ENCODE data around the gene GPR89B.
"Not testable (repeated sequence)": the region's sequence is repeated elsewhere in the genome, so short reads cannot be mapped to it uniquely, and the experiment has no call there.

Gene GPR89B

DNA sequence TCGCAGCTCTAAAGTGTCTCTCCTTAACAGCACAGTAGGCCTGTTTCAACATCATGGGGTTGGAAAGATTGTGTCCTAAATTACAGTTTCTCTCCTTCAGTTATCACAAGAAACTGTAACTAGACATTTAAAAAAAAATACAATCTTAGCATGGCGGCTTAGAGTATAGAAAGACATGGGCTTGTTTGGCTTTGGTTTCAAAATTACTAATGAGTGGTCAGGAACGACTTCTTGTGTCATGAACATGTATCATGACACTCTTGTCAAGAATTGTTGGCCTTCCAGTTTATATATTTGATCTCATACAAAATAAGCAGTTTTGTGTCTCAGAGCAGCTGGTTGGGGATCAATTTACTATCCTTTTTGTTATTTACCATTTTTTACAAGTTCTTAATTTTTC, 23.5 kb upstream of the GPR89B start:
- H3K9ac ChIP-seq (ENCODE audit: low read length), result no peak overlapping the region
- H3K27me3 ChIP-seq (replicated peaks; ENCODE audit: control insufficient read depth, insufficient read depth, low read length), result peaks cover 10% of the 10 kb centered on the region
- H3K4me3 ChIP-seq (ENCODE audit: low read length), result no peak overlapping the region
- H3K36me3 ChIP-seq (ENCODE audit: control insufficient read depth, insufficient read depth, low read length, severe bottlenecking), result no peaks in the 10 kb centered on the region
- DNase-seq (ENCODE audit: low read depth), result no peak
- H3K9me3 ChIP-seq (ENCODE audit: control insufficient read depth, low read length), result no peaks in the 10 kb centered on the region
- no peaks in the 10 kb centered on the region for H3K4me1 ChIP-seq (ENCODE audit: control insufficient read depth, insufficient read depth, low read length)

DNA sequence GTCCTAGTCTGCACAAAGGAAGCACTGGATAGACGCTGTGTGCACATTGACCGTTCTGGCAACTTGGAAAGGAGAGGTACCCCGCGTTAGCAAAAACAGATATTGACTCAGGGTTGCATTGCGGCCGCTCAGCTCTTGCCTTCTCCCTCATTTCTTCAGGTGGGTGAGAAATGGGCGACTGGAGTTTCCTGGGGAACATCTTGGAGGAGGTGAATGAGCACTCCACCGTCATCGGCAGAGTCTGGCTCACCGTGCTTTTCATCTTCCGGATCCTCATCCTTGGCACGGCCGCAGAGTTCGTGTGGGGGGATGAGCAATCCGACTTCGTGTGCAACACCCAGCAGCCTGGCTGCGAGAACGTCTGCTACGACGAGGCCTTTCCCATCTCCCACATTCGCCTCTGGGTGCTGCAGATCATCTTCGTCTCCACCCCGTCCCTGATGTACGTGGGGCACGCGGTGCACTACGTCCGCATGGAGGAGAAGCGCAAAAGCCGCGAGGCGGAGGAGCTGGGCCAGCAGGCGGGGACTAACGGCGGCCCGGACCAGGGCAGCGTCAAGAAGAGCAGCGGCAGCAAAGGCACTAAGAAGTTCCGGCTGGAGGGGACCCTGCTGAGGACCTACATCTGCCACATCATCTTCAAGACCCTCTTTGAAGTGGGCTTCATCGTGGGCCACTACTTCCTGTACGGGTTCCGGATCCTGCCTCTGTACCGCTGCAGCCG, 20.3 kb upstream of the GPR89B start:
- no peaks in the 10 kb centered on the region for H3K9me3 ChIP-seq (ENCODE audit: control insufficient read depth, low read length)
- H3K4me1 ChIP-seq (ENCODE audit: control insufficient read depth, insufficient read depth, low read length), result no peaks in the 10 kb centered on the region
- H3K4me3 ChIP-seq (ENCODE audit: low read length), result no peak overlapping the region
- no peak for DNase-seq (ENCODE audit: low read depth)
- H3K36me3 ChIP-seq (ENCODE audit: control insufficient read depth, insufficient read depth, low read length, severe bottlenecking), result no peaks in the 10 kb centered on the region
- no peak overlapping the region for H3K9ac ChIP-seq (ENCODE audit: low read length)
- H3K27me3 ChIP-seq (replicated peaks; ENCODE audit: control insufficient read depth, insufficient read depth, low read length), result peaks cover 30% of the 10 kb centered on the region

DNA sequence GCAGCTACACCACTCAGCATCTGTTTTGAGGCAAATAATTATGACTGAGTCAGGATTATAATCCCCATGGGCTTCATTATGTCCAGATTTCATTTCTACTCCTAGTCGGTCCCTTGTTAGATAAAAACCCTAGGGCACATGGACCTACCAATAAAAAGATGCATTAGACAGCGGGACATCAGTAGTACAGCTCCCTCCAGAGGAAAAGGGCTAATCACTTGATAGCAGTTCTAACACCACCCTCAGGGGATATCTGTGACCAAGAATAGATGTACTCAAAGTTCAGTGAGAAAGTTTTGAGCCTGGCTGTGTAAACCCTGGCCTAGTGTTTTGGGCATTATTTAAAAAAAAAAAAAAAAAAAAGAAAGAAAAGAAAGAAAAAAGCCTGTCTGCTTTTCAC, 15.7 kb upstream of the GPR89B start:
- Histone ChIP-seq H3K9me3 (ENCODE audit: control insufficient read depth, low read length) (no peaks in the 10 kb centered on the region), H3K4me3 (ENCODE audit: low read length) (no peak overlapping the region), H3K4me1 (ENCODE audit: control insufficient read depth, insufficient read depth, low read length) (no peaks in the 10 kb centered on the region), H3K27me3 (replicated peaks; ENCODE audit: control insufficient read depth, insufficient read depth, low read length) (peaks cover 47% of the 10 kb centered on the region), H3K36me3 (ENCODE audit: control insufficient read depth, insufficient read depth, low read length, severe bottlenecking) (no peaks in the 10 kb centered on the region), H3K9ac (ENCODE audit: low read length) (no peak overlapping the region)
- no peak for DNase-seq (ENCODE audit: low read depth)

DNA sequence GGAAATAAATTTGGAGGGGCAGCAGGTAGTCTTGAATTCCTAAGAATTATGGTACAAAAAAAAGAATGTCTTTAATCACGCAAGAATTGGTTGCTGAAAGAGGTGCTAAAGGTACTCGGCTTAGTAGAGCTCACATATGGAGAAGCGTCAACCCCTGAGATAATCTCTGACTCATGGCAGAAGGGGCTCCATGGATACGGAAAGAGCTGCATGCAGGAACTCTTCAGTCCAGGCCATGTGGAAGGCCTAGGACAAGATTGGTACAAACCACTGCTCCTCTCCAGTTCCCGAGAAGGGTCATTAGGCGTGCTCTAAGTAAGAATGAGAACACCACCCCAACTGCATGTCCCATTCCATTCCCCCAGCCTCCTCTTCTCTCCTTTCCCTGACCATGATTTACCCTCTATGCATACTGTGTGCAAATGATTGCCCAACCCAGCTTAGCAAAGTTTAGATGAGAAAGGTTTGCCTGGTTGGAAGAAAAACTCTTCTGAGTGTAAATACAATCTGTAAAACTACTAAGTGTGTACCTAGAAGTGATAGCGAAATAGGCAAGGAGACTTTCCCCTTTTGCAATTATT, 14.8 kb upstream of the GPR89B start:
- DNase-seq (ENCODE audit: low read depth), result no peak
- Histone ChIP-seq H3K9me3 (ENCODE audit: control insufficient read depth, low read length) (no peaks in the 10 kb centered on the region), H3K27me3 (replicated peaks; ENCODE audit: control insufficient read depth, insufficient read depth, low read length) (peaks cover 47% of the 10 kb centered on the region), H3K9ac (ENCODE audit: low read length) (no peak overlapping the region), H3K36me3 (ENCODE audit: control insufficient read depth, insufficient read depth, low read length, severe bottlenecking) (no peaks in the 10 kb centered on the region), H3K4me3 (ENCODE audit: low read length) (no peak overlapping the region), H3K4me1 (ENCODE audit: control insufficient read depth, insufficient read depth, low read length) (no peaks in the 10 kb centered on the region)

DNA sequence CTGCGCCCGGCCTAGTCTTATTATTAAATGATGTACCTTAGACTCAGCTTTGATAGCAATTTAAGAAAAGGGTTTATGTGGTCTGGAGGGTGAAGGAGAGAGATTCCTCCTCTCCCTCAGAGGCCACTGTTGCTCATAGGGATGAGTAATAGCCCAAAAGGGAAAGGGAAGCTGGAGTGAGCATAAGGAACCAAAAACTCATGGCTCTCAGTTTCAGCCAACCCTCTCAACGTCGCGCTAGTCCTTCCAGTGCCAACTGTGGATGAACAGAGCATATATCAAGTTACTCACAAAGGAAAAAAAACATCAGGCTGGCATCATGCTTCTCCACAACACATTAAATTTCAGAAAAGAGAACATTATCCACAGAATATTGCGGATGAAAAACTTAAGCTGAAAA, 8.3 kb upstream of the GPR89B start:
- Histone ChIP-seq H3K9ac (ENCODE audit: low read length) (no peak overlapping the region), H3K36me3 (ENCODE audit: control insufficient read depth, insufficient read depth, low read length, severe bottlenecking) (no peaks in the 10 kb centered on the region), H3K4me3 (ENCODE audit: low read length) (no peak overlapping the region), H3K27me3 (replicated peaks; ENCODE audit: control insufficient read depth, insufficient read depth, low read length) (peaks cover 13% of the 10 kb centered on the region), H3K9me3 (ENCODE audit: control insufficient read depth, low read length) (no peaks in the 10 kb centered on the region), H3K4me1 (ENCODE audit: control insufficient read depth, insufficient read depth, low read length) (no peaks in the 10 kb centered on the region)
- no peak for DNase-seq (ENCODE audit: low read depth)

DNA sequence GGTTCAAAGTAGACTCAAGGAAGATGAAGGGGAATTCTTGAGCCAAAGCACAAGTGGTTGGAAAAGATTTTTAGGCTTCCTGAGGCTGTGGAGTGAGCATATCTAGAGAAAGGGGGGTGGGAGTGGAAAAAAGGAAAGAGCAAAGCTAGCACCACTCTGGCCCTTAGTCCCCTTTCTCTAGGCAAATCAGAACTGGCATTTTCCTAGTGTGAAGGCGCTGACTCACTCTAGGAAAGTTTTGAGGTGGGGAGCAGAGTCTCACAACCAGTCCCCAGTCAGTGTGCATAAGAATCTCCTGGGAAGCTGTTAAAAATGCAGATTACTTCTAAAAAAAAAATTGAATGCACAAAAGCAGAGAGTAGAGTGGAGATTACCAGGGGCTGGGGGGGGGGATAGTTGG, 3.4 kb upstream of the GPR89B start:
- Histone ChIP-seq H3K4me1 (ENCODE audit: control insufficient read depth, insufficient read depth, low read length) (peaks cover 4% of the 10 kb centered on the region), H3K36me3 (ENCODE audit: control insufficient read depth, insufficient read depth, low read length, severe bottlenecking) (no peaks in the 10 kb centered on the region), H3K4me3 (ENCODE audit: low read length) (no peak overlapping the region), H3K9me3 (ENCODE audit: control insufficient read depth, low read length) (no peaks in the 10 kb centered on the region), H3K27me3 (replicated peaks; ENCODE audit: control insufficient read depth, insufficient read depth, low read length) (no peaks in the 10 kb centered on the region), H3K9ac (ENCODE audit: low read length) (no peak overlapping the region)
- no peak for DNase-seq (ENCODE audit: low read depth)

DNA sequence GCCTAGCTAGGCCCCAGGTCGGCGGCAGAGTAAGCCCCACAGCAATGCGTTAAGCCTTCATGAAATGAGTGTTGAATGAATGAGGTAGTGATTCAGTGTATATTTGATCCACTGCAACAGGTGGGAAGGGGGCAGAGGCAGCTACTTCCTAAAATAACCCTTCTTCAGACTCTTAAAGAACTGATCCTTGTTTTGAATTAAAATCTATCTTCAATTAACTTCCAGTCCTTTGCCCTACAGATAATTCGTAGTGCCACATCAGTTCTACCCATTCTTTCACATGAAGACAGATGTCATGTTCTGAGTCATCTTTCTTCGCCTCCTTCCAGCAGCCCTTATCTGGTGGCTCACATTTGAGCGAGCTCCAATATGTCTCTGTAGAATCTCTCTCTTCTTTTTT, 1.0 kb upstream of the GPR89B start:
- H3K9ac ChIP-seq (ENCODE audit: low read length); H3K9me3 ChIP-seq (ENCODE audit: control insufficient read depth, low read length); H3K4me3 ChIP-seq (ENCODE audit: low read length); DNase-seq (ENCODE audit: low read depth); H3K27me3 ChIP-seq (replicated peaks; ENCODE audit: control insufficient read depth, insufficient read depth, low read length); H3K4me1 ChIP-seq (ENCODE audit: control insufficient read depth, insufficient read depth, low read length); H3K36me3 ChIP-seq (ENCODE audit: control insufficient read depth, insufficient read depth, low read length, severe bottlenecking): not testable (repeated sequence)

DNA sequence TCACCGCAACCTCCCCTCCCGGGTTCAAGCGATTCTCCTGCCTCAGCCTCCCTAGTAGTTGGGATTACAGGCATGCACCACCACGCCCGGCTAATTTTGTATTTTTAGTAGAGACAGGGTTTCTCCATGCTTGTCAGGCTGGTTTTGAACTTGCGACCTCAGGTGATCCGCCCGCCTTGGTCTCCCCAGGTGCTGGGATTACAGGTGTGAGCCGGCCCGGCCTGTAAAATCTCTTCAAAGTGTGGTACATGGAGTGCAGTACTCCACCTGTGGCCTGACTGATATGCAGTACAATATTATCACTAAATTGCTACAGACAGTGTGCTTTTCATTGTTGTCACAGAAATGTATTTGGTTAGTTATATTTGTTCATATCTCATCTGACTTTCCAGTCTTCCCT, 531 bp upstream of the GPR89B start:
- not testable (repeated sequence) for DNase-seq (ENCODE audit: low read depth); H3K36me3 ChIP-seq (ENCODE audit: control insufficient read depth, insufficient read depth, low read length, severe bottlenecking); H3K9ac ChIP-seq (ENCODE audit: low read length); H3K9me3 ChIP-seq (ENCODE audit: control insufficient read depth, low read length); H3K4me3 ChIP-seq (ENCODE audit: low read length); H3K27me3 ChIP-seq (replicated peaks; ENCODE audit: control insufficient read depth, insufficient read depth, low read length); H3K4me1 ChIP-seq (ENCODE audit: control insufficient read depth, insufficient read depth, low read length)

DNA sequence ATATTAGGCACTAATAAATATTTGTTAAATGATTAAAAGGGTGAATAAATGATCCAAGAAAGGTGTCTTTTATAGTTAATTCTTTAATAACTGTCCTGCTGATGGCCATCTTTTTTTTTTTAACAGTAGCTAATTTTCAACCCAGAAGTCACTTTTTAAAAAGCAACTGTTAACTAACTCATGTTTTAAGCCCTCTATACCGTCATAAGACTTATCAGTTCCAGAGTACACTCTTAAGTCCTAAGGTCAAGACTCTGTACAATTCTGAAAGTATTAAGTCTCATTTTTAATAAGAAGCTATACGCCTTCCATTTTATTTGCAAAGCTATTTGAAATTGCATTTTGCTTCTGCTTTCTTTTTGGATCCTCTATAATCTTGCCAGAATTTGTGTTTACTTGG, 2.9 kb downstream of the GPR89B start:
- not testable (repeated sequence) for H3K9ac ChIP-seq (ENCODE audit: low read length); H3K9me3 ChIP-seq (ENCODE audit: control insufficient read depth, low read length); DNase-seq (ENCODE audit: low read depth); H3K4me1 ChIP-seq (ENCODE audit: control insufficient read depth, insufficient read depth, low read length); H3K36me3 ChIP-seq (ENCODE audit: control insufficient read depth, insufficient read depth, low read length, severe bottlenecking); H3K4me3 ChIP-seq (ENCODE audit: low read length); H3K27me3 ChIP-seq (replicated peaks; ENCODE audit: control insufficient read depth, insufficient read depth, low read length)

DNA sequence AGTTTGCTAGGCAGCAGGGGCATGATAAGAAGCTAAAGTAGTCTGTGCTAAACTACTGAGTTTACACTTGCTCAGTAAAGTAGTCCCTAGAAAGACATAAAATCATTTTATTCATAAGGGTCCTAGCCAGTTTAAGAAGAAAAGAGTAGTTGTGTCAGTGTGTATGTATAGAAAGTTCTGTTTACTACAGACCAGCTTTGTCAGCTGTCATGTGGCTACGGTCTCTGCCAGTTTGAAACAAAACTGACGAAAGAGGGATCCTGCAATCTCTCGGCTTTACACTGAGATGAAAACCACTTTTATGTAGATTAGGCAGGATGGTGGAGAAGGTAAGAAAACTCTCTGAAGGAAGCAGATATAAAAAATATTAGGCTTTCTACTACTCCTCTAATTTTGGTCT, 7.1 kb downstream of the GPR89B start:
- not testable (repeated sequence) for DNase-seq (ENCODE audit: low read depth); H3K36me3 ChIP-seq (ENCODE audit: control insufficient read depth, insufficient read depth, low read length, severe bottlenecking); H3K27me3 ChIP-seq (replicated peaks; ENCODE audit: control insufficient read depth, insufficient read depth, low read length); H3K4me3 ChIP-seq (ENCODE audit: low read length); H3K9me3 ChIP-seq (ENCODE audit: control insufficient read depth, low read length); H3K4me1 ChIP-seq (ENCODE audit: control insufficient read depth, insufficient read depth, low read length); H3K9ac ChIP-seq (ENCODE audit: low read length)

DNA sequence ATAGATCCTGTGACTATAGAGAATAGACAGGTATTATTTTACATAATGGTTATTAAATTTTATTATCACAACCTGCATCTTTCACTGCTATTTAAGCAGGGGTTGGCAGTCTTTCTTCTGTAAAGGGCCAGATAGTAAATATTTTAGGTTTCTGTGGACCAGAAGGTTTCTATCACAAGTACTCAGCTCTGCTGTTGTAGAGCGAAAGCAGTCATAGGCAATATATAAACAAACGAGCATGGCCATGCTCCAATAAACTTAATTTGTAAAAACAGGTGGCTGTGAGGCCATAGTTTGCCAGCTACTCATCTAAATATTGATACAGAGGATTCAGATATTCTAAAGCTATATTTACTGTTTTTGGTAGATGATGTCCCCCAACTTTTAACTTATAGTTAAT, 12.2 kb downstream of the GPR89B start:
- H3K36me3 ChIP-seq (ENCODE audit: control insufficient read depth, insufficient read depth, low read length, severe bottlenecking); H3K4me3 ChIP-seq (ENCODE audit: low read length); H3K27me3 ChIP-seq (replicated peaks; ENCODE audit: control insufficient read depth, insufficient read depth, low read length); H3K9ac ChIP-seq (ENCODE audit: low read length); DNase-seq (ENCODE audit: low read depth); H3K4me1 ChIP-seq (ENCODE audit: control insufficient read depth, insufficient read depth, low read length); H3K9me3 ChIP-seq (ENCODE audit: control insufficient read depth, low read length): not testable (repeated sequence)

DNA sequence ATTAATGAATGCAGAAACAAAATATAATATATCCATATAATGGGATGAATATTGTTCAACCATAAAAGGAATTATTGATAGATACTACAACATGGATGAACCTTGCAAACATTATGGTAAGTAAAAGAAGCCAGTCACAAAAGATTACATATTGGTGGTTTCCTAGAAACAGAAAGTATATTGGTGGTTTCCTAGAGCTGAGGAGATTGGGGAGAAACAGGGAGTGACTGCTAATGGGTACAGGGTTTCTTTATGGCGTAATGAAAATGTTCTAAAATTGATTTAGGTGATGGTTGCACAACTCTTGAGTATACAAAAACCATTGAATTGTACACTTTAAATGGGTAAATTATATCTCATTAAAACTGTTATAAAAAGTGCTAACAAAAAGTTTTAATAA, 14.3 kb downstream of the GPR89B start:
- H3K27me3 ChIP-seq (replicated peaks; ENCODE audit: control insufficient read depth, insufficient read depth, low read length); H3K4me1 ChIP-seq (ENCODE audit: control insufficient read depth, insufficient read depth, low read length); H3K36me3 ChIP-seq (ENCODE audit: control insufficient read depth, insufficient read depth, low read length, severe bottlenecking); H3K9me3 ChIP-seq (ENCODE audit: control insufficient read depth, low read length); DNase-seq (ENCODE audit: low read depth); H3K4me3 ChIP-seq (ENCODE audit: low read length); H3K9ac ChIP-seq (ENCODE audit: low read length): not testable (repeated sequence)
